ENCODE measurements around the gene TIA1.
"Not testable (repeated sequence)": the region's sequence is repeated elsewhere in the genome, so short reads cannot be mapped to it uniquely, and the experiment has no call there.

TIA1 gene

DNA sequence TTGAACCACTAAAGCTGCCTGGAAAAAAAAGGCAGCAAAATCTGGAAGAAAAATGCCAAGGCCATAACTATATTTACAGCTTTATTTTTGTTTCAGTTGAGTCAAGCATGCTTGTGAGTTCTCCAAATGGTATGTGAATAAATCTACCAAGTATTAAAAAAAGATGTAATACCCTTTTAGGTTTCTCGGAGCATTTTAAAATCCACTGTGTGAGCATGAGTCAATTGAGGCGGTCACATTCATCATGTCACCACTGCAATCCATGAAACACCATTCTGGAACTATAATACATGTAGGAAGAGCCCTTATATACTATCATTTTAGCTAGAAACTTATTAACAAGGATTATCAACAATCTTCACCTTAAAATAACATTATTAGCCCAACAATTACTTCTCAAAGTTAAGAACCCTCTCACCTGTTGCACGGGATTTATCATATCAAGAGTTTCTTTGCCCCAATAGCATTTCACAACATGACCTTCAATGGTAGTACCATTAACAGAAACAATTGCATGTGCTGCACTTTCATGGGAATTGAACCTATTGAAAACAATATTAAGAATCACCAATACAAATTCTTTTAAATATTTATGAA lies 33.4 kb downstream of the TIA1 start:
- DNase-seq (ENCODE audit: low read depth) = no peak

DNA sequence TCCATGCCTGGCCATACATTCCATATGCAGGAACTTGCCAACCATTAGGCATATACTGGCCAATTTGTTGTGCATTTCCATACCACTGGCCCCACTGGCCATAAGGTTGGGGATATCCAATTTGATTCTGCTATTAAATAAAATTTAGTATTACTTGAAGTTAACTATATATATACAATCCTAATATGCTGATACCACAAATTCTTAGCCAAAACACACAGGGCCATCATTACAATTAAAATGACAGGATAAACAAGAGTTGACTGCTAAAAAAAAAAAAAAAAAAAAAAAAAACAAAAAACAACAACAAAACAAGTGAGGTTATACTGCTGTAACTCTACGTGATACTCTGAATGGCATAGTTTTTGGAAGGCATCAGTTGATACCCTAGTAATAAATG lies 34.1 kb downstream of the TIA1 start:
- DNase-seq (ENCODE audit: low read depth) = no peak

- no peak for DNase-seq (ENCODE audit: low read depth)
Observed at GRCh38 chr2:70212298-70212932, 36.0 kb downstream of the TIA1 start.

DNA sequence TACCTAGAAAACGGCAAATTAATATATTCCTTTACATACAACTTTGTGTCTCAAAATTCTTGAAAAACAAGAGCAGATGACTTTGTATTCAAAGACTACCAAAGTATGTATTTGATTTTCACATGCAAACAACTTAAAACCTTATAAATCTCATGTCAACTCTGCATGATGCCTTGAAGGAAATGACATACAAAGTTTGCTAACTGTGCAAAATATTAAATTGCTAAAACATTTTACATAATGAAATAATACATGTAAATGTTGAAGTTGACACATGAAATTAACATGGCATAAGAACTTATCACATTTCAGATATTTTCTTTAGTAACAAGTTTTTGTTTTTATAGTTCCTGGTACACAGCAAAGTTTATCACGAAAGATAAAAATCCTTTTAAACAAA lies 36.8 kb downstream of the TIA1 start:
- no peak for DNase-seq (ENCODE audit: low read depth)

DNA sequence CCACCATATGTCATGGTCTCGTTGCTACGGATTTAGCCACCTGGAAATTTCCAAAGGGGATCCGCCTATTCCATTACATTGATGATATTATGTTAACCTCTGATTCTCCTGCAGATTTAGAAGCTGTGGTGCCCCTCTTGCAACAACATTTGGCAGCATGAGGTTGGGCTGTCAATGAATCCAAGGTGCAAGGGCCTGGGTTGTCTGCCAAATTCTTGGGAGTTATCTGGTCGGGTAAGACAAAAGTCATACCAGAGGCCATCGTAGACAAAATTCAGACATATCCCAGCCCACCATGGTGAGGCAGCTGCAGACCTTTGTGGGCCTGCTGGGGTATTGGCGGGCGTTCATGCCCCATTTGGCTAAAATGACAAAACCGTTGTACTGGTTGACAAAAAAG lies 44.0 kb downstream of the TIA1 start:
- DNase-seq (ENCODE audit: low read depth) = no peak

DNA sequence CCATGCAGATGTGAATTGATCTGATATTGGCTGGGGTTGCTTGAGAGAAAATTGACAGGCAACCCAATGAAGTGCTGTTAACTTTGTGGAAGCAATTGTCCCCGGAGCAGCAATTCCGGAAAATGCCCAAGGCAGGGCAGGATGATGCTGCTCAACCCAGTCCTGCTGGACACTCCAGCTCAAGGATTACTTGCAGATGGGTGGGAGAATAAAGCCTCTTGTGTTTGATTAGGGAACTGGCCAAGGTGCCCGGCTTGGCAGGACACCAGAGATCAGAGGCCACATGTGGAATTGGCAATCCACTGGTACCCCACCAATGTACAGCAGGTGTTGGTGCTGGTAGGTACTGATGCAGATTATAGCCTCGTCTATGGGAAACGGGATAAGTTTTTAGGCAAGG lies 45.3 kb downstream of the TIA1 start:
- DNase-seq (ENCODE audit: low read depth) = no peak

- no peak for DNase-seq (ENCODE audit: low read depth)
Observed at GRCh38 chr2:70202236-70202806, 46.1 kb downstream of the TIA1 start.

- no peak for DNase-seq (ENCODE audit: low read depth)
Observed at GRCh38 chr2:70201831-70202230, 46.6 kb downstream of the TIA1 start.

GRCh38 chr2:70201225-70201768 lies 47.1 kb downstream of the TIA1 start:
- no peak for DNase-seq (ENCODE audit: low read depth)

DNA sequence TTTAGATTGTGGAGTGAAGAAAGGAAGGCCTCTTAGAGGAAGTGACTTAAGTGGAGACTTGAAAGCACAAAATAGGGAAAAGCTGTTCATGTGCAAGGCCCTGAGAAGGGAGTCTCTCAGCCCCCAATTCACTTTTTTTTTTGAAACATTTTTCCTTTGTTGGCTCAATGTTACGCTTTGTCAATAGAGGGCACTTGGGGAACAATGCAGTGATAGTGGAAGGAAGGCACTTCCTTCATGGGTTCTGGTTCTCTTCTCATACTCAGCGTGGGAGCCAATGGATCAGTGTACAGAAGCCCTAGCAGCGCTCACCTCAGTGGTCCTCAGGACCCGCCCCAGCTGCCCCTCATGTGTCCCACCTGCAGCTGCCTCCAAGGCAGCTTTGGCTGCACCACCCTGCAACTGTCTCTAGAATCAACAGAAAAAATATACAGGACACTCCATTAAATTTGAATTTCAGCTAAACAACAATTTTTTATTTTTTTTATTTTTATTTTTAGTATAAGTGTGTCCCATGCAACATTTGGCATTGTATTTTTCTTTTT lies 49.0 kb downstream of the TIA1 start:
- DNase-seq (ENCODE audit: low read depth) = no peak

GRCh38 chr2:70192516-70192915 lies 55.9 kb downstream of the TIA1 start:
- no peak for DNase-seq (ENCODE audit: low read depth)

DNA sequence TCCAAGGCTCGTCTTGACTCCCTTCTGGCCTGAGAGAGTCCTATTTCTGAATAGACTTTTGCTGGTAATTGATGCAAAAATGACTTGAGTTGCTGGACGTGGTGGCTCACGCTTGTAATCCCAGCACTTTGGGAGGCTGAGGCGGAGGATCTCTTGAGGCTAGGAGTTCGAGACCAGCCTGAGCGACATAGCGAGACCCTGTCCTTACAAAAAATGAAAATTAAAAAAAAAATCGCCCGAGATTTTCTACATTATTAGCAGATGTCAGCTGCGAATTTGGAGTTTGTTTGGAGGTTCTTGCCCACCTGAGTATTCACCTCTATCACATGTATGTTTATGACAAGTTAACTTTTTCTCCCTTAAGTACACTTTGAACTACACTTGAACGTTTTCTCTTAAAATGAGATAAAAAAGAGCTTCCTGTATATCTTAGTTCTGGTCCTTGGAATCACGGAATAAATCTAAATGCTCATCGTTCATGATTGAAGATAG lies 57.1 kb downstream of the TIA1 start:
- DNase-seq (ENCODE audit: low read depth) = no peak

DNA sequence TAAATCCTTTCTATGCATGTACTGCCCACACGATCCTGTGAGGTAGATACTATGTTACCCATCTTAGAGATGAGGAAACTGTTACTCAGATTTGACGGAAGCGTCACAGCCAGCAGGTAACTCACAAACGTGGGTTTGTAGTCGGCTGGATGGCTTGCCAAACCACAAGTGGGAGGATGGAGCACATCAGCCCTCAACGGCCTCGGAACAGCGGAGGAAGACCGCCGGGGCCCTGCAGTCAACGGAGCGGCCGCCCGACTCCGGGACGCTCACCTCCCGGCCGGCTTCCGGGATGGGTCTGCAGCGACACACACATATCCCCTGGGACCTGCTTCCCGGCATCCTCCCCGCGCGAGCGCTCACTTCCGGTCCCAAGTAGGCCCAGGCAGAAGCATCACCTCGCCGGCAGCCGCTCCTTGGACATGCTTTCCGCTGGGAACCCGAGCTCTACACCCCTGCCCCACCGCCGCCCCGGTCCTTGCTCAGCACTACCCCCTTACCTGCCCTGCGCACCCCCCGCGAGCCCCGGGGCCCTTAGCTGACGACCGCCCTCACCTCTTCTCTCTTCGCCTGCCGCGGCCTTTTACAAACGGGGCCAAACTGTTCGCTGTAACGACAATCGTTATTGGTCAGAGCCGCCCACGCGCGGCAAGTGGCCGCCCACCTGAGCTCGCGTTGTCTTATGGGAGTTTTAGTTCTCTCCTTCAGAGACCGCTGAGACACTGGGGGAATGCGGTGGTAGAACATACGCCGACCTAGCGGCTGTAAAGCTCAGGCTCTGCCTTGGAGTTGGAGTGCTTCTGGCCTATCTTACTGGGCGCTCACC lies 57.8 kb downstream of the TIA1 start, which contains the start of gene C2orf42:
TSS of gene C2orf42 (minus strand) at position 602 of the 826 bp plus-strand sequence. CDS start 9,034 bp downstream, outside the sequence.
- peak; percentile 94 for DNase-seq (ENCODE audit: low read depth)

DNA sequence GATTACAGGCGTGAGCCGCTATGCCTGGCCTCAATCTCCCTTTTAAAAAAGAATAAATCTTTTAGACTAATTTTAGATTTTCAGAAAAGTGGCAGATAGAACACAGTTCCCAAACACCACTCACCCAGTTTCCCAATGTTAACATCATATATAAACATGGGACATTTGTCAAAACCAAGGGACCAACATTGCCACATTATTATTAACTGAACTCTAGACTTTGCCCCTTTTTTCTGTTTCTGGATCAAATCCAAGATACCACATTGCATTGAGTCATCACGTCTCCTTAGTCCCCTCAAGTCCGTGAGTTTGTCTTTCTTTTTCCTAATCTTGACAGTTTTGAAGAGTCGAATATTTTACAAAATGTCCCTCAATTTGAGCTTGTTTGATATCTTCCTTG lies 60.0 kb downstream of the TIA1 start:
- DNase-seq (ENCODE audit: low read depth) = no peak

DNA sequence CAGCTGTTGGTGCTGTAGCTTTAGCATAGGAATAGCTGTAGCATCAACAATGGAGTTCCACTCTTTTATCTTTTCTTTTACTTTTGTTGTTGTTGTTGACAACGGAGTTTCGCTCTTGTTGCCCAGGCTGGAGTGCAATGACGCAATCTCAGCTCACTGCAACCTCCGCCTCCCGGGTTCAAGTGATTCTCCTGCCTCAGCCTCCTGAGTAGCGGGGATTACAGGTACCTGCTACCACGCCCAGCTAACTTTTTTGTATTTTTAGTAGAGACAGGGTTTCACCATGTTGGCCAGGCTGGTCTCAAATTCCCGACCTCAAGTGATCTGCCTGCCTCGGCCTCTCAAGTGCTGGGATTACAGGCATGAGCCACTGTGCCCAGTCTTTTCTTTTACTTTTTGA lies 61.3 kb downstream of the TIA1 start:
- not testable (repeated sequence) for DNase-seq (ENCODE audit: low read depth)

GRCh38 chr2:70182689-70183088 lies 65.7 kb downstream of the TIA1 start:
- no peak for DNase-seq (ENCODE audit: low read depth)

DNA sequence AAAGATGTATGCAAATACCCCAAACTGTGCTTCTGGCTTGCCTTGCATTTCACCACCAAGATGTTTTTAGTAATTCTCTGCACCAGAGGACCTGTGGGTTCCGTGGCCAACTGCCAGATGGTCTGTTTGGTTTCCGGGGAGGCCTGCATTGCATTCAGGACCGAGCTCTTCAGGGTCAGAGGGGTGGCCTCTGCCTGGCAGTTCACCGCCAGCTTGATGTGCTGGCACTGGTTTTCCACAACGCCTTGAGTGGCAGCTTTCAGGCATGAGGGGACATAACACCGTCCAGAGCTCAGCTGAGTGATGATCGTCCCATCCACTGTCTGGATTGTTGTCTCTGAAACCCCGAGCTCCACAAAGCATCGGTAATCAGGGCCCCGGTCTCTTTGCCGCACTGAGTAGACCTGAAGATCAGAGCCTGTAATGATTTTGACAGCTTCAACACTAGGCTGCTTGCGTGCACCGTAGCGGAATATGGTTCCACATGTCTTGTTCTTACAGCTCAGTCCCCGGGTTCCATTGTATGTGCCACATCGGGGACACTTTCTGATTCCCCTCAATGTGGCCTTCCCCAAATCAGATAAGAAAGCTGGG lies 67.0 kb downstream of the TIA1 start:
- no peak for DNase-seq (ENCODE audit: low read depth)

GRCh38 chr2:70173520-70173919 lies 74.9 kb downstream of the TIA1 start:
- no peak for DNase-seq (ENCODE audit: low read depth)

DNA sequence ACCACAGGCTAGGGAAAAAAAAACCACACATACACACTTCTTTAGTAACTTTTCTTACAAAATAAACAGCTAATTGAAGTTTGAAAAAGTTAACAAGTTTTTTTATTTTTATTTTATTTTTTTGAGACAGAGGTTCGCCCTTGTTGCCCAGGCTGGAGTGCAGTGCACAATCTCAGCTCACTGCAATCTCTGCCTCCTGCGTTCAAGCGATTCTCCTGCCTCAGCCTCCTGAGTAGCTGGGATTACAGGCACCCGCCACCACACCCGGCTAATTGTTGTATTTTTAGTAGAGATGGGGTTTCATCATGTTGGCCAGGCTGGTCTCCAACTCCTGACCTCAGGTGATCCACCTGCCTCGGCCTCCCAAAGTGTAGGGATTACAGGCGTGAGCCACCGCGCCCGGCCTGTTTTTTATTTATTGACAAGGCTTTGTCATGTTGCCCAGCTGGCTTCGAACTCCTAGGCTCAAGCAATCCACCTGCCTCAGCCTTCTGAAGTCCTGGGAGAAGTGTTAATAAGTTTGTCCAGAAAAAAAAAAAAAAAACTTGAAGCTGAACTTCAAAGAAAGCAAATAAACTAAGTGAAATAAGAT lies 78.7 kb downstream of the TIA1 start:
- not testable (repeated sequence) for DNase-seq (ENCODE audit: low read depth)

DNA sequence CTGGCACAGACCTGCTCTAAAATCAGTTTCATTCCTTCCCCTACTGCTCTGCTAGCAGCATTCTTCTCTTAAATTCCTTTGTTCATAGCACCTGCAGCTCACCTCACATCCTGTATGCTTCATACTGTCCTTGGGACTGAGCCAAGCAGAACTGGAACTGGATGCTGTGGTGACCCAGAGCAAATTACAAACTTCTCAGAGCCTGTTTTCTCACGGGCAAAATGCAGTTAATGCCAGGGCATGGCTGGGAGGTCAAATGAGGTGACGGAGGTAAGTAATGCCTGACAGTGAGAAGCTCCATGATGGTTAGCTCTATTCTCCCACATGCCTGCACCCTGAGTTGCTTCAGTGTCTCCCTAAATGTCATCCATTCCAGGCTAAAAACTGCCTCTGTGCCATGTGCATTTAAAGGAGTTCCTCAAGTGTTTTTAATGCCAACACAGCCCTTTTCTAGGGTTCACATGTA lies 87.3 kb downstream of the TIA1 start:
- no peak for DNase-seq (ENCODE audit: low read depth)

DNA sequence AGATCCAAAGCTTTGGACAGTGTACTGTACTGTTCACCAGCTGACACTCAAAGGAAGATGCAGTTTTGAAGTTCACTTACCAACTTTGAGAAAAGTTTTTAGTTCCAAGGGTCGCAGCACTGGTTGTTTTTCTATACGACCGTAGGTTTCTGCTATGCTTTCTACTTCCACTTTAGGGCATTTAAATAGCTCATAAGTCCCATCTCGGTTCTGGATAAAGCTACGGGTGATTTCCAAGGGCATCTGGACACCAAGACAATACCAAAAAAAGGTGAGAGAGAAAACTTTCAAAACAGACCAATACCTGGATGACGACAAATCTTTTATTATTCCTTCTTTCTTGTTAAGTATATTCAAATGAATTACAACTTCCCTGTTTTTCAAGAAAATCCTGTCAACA lies 87.9 kb downstream of the TIA1 start:
- DNase-seq (ENCODE audit: low read depth) = no peak
